ENCODE results near the gene SPHK2.

SPHK2 gene

DNA sequence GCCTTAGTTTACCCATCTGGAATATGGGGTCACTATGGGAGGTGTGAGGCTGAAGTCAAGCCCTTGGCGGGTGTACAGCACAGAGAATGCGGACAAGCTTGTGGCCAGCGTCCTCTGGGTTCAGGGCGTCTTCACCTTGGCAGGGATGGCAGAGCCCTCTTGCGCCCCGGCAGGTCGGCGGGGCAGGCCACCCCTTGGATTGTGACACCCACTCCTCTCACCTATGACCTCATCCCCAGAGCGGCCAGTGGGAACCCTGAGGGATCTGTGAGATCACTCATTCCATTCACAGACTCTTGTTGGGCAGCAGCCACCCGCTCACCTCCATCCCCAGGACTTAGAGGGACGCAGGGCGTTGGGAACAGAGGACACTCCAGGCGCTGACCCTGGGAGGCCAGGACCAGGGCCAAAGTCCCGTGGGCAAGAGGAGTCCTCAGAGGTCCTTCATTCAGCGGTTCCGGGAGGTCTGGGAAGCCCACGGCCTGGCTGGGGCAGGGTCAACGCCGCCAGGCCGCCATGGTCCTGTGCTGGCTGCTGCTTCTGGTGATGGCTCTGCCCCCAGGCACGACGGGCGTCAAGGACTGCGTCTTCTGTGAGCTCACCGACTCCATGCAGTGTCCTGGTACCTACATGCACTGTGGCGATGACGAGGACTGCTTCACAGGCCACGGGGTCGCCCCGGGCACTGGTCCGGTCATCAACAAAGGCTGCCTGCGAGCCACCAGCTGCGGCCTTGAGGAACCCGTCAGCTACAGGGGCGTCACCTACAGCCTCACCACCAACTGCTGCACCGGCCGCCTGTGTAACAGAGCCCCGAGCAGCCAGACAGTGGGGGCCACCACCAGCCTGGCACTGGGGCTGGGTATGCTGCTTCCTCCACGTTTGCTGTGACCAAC, 12.6 kb upstream of the SPHK2 start, which contains the start of gene SPACA4:
SPACA4 (plus strand) TSS at position 280 of the 896 bp plus-strand sequence; CDS start at position 517, 237 bp downstream.
- no peak for DNase-seq (ENCODE audit: low read depth in 2 of 2)

DNA sequence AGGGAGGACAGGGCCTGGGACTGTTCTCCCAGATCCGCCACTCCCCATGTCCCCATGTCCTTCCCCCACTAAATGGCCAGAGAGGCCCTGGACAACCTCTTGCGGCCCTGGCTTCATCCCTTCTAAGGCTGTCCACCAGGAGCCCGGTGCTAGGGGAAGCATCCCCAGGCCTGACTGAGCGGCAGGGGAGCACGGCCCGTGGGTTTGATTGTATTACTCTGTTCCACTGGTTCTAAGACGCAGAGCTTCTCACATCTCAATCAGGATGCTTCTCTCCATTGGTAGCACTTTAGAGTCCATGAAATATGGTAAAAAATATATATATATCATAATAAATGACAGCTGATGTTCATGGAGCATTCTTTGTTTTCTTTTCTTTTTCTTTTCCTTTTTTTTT, 11.9 kb upstream of the SPHK2 start:
- no peak for DNase-seq (ENCODE audit: low read depth in 2 of 2)

GRCh38 chr19:48608798-48609263, 10.5 kb upstream of the SPHK2 start:
- DNase-seq (ENCODE audit: low read depth in 2 of 2), result no peak

- DNase-seq (ENCODE audit: low read depth in 2 of 2), result no peak
Measured at GRCh38 chr19:48609571-48610108, 9.7 kb upstream of the SPHK2 start.

GRCh38 chr19:48611872-48612271, 7.4 kb upstream of the SPHK2 start:
- no peak for DNase-seq (ENCODE audit: low read depth in 2 of 2)

DNA sequence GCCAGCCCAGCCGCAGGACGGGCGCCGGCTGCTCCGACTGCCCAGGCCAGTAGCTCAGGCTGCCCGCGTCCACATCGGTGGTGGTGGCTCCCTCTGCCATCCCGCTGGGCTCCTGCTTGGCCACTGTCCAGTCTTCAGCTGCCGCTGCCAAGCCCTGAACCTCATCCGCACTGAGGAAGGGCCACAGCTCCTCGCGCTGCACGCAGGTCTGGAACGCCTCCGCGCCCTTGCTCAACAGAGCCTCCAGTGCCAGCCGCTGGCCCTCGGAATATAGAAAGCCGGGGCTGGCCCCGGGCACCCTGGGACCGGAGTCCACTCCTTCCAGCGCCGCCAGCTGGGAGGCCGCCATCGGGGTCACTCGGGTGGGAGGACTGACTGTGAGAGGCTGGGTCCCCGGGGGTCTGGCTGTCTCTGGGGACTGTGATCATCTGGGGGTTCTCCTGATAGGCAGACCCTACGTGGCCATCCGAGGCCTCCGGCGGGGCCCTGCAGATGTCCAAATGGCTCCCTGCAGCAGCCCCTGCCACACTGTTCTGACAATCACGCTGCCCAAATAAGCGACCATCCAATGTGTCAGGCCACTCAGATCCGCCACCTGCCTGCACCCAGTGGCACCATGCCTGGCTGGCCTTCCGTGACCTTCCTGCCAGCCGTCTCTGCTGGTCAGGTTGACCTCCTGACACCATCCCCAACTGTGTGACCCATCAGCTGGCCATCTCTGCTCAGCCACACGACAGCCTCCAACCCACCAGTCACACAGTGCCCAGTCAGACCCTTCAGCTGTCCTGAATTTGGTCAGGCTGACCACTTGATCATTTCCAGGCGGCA, 6.1 kb upstream of the SPHK2 start:
- DNase-seq (ENCODE audit: low read depth in 2 of 2), result no peak

DNA sequence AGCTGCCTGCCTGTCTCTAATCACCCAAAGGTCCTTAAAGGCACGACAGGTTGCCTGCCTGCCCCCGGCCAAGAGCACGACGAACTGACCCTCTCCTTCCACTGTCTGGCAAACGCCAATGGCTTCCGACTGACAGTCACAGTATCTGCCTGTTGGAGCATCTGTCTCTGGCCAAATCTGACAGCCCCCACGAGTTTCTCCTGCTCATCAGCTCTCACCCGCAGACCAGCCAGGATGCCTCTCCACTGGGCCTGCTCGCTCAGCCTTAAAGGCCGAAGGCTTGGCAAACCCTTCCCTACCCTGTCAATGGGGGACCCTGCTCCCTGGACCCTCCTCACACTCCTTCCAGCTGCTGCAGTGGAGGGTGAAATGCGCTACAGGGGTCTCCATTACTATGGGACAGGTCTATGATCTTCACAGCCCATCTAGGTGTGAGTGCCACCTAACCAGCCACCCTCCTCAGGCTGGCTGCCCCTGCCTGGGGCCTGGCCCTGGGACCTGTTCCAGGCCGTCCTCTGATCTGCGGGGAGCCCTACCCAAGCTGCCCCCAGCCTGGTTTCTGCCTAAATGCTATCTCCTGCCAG, 5.4 kb upstream of the SPHK2 start:
- no peak for DNase-seq (ENCODE audit: low read depth in 2 of 2)

DNA sequence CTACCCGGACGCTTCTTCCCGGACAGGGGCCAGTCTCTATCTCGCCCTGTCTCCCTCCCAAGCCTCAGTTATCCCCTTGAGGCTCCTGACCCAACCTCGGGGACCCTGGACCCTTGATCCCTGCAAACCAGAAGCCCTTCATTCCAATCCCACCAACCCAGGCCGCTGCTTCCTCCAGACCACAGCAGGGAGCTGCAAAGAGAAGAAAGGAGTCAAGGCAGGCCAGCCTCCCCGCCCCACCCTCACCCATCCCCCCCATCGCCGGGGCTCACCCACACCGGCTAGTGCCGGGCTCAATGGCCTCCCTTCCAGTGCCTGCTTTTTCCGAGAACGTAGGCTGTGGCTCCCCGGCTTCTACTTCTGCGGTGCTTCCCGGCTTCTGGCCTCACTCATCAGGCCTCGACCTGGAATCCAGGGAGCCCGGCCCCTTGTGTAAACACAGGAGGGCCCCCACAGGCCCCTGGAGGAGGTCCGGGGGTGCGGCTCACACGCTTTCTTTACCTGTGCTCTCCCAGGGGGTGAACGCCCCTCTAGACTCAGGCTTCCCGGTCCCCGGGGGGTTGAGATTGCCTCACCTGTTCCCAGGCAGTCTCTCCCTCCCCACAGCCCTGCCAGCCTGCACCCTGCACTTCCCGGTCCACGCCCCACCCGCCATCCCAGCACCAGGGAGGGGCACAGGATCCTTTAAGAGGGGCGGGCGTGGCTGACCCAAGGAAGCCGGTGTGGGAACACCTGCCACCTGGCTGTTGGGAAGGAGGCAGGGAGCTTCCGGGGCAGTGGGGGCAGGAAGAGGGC, 4.7 kb upstream of the SPHK2 start, which contains the start of gene FAM83E:
FAM83E (minus strand) TSS at position 641 of the 795 bp plus-strand sequence. CDS start 1,704 bp downstream, outside the sequence.
- no peak for DNase-seq (ENCODE audit: low read depth in 2 of 2)

GRCh38 chr19:48615231-48616040, 3.9 kb upstream of the SPHK2 start:
- DNase-seq (ENCODE audit: low read depth in 2 of 2), result no peak

DNA sequence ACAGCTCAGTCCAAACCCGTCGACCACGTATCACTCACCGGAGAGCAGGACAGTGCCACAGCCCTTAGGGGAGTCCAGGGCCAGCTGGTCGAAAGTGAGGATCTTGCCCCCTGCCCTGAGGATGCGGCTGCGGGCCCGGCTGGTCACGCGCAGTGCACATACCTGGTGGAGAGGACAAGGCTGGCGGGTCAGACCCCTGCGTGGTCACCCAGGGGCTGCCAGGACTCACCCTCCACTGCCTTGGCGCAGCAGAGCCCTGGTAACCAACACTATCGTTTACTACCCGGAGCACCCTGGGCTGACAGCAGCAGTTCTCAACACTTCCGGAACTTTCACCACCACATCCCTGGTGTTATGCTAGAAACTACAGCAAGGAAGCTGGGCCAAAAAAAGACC, 3.3 kb upstream of the SPHK2 start:
- DNase-seq (ENCODE audit: low read depth in 2 of 2), result no peak

- DNase-seq (ENCODE audit: low read depth in 2 of 2), result no peak
Measured at GRCh38 chr19:48616491-48617056, 2.7 kb upstream of the SPHK2 start.

DNA sequence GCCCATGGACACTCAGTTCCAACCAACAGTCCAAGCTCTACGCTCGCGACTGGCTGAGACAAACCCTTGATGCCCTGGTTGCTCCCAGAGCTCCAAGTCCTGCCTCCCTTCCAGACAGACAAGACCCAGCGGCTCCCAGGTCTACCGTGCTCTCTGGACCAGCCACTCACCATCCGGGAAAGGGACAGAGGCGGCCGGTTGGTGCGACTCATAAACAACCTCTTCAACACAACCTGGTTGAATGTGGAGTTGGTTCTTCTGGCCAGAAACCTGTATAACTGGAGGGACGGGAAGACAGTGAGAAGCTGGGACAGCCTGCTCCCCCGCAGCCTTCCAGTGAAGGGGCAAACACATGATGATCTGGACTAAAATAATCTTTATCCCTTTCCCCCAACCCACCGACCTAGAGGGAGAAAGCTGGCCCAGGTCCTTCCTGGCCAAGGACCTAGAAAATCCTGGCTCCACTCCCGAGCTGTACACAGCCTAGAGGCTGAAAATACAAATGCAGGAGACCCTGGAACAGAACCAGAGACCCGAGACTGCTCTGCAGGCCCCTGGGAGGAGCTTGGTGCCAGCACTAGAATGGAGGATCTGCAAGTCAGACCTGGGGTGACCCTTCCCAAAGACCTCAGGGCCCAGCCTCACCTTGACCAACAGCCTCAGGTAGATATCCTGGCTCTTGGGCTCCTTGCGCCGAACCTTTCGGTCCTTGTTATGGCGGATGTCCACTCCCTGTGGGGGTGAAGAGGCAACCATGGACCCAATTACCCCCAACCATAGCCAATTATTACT, 2.0 kb upstream of the SPHK2 start:
- no peak for DNase-seq (ENCODE audit: low read depth in 2 of 2)

GRCh38 chr19:48618278-48618915, 909 bp upstream of the SPHK2 start:
- no peak for DNase-seq (ENCODE audit: low read depth in 2 of 2)

DNA sequence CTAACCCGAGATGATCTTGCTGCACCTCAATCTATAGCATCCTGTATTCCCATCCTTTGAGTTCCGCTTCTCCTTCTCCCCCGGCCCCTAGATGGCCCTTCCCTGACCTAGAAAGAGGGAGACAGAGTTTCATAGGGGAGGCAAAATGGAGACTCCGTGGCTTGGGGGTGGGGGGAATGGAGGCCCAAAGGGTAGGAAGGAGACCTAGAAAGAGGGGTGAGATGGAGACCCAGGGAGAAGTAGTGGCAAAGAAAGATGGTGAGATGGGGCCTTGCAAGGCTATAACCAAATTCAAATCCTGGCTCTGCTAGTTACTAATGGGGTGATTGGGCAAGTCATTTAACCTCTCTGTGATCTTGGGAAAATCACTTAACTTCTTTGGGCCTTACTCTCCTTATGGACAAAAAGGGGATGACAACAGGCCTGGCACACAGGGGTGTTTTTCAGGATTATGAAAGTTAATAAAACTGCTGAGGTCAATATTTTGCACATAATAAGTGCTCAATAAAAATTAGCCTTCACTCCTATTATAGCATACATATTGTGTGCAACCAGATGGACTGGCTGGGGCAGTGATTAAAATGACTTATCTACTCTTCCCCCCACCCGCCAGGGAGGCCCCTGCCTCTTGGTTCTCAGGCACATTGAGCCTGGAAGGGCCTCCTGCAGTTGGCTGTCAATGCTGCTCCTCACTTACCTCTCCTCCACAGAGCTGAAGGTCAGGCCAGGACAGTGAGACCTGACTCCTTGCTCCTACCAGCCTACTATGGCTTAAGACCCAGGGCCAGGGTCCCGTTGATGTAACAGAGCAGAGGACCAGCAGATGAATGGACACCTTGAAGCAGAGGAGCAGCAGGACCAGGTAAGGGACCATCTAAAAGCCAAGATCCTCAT, 633 bp downstream of the SPHK2 start:
- no peak for DNase-seq (ENCODE audit: low read depth in 2 of 2)

GRCh38 chr19:48623556-48624066, 4.3 kb downstream of the SPHK2 start:
- DNase-seq (ENCODE audit: low read depth in 2 of 2), result no peak

DNA sequence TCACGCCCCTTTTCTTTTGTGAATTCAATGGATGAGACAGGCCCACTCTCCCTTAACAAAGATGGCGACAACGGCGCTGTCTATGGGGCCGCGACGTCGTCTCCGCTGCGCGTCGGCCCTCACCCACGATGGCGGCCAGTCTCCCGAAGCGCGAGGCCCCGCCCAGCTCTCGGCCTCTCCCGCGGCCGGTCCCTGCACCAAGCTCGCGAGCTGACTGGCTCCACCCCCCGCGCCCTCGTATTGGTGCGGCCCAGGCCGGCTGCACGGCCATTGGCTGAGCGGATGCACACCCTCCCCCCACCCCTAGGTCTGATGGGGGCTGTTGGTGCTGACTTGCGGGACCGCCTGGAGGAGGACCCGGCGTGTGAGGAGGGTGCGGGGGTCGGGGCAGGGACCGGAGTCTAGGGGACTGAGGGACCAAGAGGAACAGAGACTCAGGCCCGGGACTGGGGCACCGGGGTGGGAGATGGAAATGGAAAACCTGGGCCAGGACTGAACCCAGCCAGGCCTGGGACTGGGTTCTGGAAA, 4.8 kb downstream of the SPHK2 start:
- peak; percentile 90 to 94 for DNase-seq (ENCODE audit: low read depth in 2 of 2)

Data from stimulated activated CD8-positive, alpha-beta memory T cell treated with anti-CD3 and anti-CD28 coated beads, Interleukin-15, amount 100 ng/mL, for 4 hours (primary cell).